HEK293 (cell line): ENCODE results near the gene SLC16A5.

Experiments
- CTCF ChIA-PET: fragments of 350-600 bp; formaldehyde crosslinking; extraction: SDS; loops from one replicate; lab custom pipeline; 2021; ENCODE audit warnings: antibody characterized with exemption; lab: Yijun Ruan, JAX
- POLR2A ChIA-PET: fragments of 300-600 bp; formaldehyde crosslinking; extraction: SDS; loops from one replicate; lab custom pipeline; 2020; ENCODE audit warnings: antibody characterized with exemption, inconsistent platforms; lab: Yijun Ruan, JAX
- H3K27ac ChIP-seq: fragments of 200-500 bp; sonication (Bioruptor generic); 2 replicates; pipeline ENCODE4 v1.5.1; 2014; ENCODE audit warnings: low read depth, low read length, control low read depth, inconsistent platforms; ENCODE audit errors: extremely low read depth
- H3K36me3 ChIP-seq, 2 experiments: fragments of 200-500 bp in 1 of 2; sonication (Bioruptor generic) in 1 of 2; 1 replicate in 1 of 2; 2 replicates in 1 of 2; pipeline ENCODE4 v1.5.1; 2014 to 2017; ENCODE audit warnings: inconsistent platforms in 2 of 2, low read length in 2 of 2; ENCODE audit not compliant: control insufficient read depth in 2 of 2, insufficient read depth in 1 of 2
- H3K4me1 ChIP-seq: fragments of 200-500 bp; sonication (Bioruptor generic); 2 replicates; pipeline ENCODE4 v1.5.1; 2014; ENCODE audit warnings: mild to moderate bottlenecking, low read length, inconsistent platforms; ENCODE audit not compliant: control insufficient read depth, insufficient read depth
- H3K4me3 ChIP-seq: 2 replicates; pipeline ENCODE4 v1.5.1; 2011; ENCODE audit warnings: low read depth, mild to moderate bottlenecking, control low read depth, low read length, moderate library complexity
- H3K9me3 ChIP-seq: fragments of 200-500 bp; sonication (Bioruptor generic); 2 replicates; pipeline ENCODE4 v1.5.1; 2014; ENCODE audit warnings: low read depth, low read length, inconsistent platforms; ENCODE audit not compliant: control insufficient read depth, insufficient read depth
- BCL11B ChIP-seq: fragments of 450-650 bp; formaldehyde crosslinking; IDR thresholded peaks from 2 replicates; pipeline ENCODE4 v1.5.1; 2016; ENCODE audit warnings: low read depth, missing biosample characterization, missing genetic modification characterization
- HOXA7 ChIP-seq: sonication (generic); formaldehyde crosslinking; IDR thresholded peaks from 2 replicates; pipeline ENCODE4 v1.8.1; 2022; ENCODE audit warnings: missing genetic modification reagents, borderline replicate concordance
- HOXC10 ChIP-seq: sonication (generic); formaldehyde crosslinking; IDR thresholded peaks from 2 replicates; pipeline ENCODE4 v1.8.1; 2023; ENCODE audit warnings: mild to moderate bottlenecking, missing genetic modification reagents
- REPIN1 ChIP-seq: fragments of 450-650 bp; formaldehyde crosslinking; IDR thresholded peaks from 2 replicates; pipeline ENCODE4 v1.5.1; 2017; ENCODE audit warnings: missing biosample characterization, missing genetic modification characterization, low read depth
- SP7 ChIP-seq: fragments of 450-650 bp; formaldehyde crosslinking; IDR thresholded peaks from 2 replicates; pipeline ENCODE4 v1.5.1; 2016; ENCODE audit warnings: missing biosample characterization, missing genetic modification characterization
- ZFHX2 ChIP-seq: fragments of 450-650 bp; formaldehyde crosslinking; conservative IDR thresholded peaks from 2 replicates; pipeline ENCODE4 v1.5.1; 2016; ENCODE audit warnings: missing biosample characterization, missing genetic modification characterization
- ZIC2 ChIP-seq: fragments of 450-650 bp; formaldehyde crosslinking; IDR thresholded peaks from 2 replicates; pipeline ENCODE4 v1.5.1; 2016; ENCODE audit warnings: missing biosample characterization, missing genetic modification characterization
- ZNF138 ChIP-seq: fragments of 450-650 bp; formaldehyde crosslinking; IDR thresholded peaks from 2 replicates; pipeline ENCODE4 v1.5.1; 2016; ENCODE audit warnings: missing biosample characterization, missing genetic modification characterization, borderline replicate concordance
- ZNF202 ChIP-seq: fragments of 450-650 bp; formaldehyde crosslinking; IDR thresholded peaks from 2 replicates; pipeline ENCODE4 v1.5.1; 2016; ENCODE audit warnings: missing biosample characterization, missing genetic modification characterization, borderline replicate concordance
- ZNF266 ChIP-seq: fragments of 450-650 bp; formaldehyde crosslinking; IDR thresholded peaks from 2 replicates; pipeline ENCODE4 v1.5.1; 2016; ENCODE audit warnings: missing biosample characterization, missing genetic modification characterization, low read depth
- ZNF335 ChIP-seq: fragments of 450-650 bp; formaldehyde crosslinking; conservative IDR thresholded peaks from 2 replicates; pipeline ENCODE4 v1.5.1; 2016; ENCODE audit warnings: missing biosample characterization, missing genetic modification characterization
- ZNF473 ChIP-seq: fragments of 450-650 bp; formaldehyde crosslinking; IDR thresholded peaks from 2 replicates; pipeline ENCODE4 v1.5.1; 2017; ENCODE audit warnings: missing biosample characterization, missing genetic modification characterization
- ZNF501 ChIP-seq: fragments of 450-650 bp; formaldehyde crosslinking; IDR thresholded peaks from 2 replicates; pipeline ENCODE4 v1.5.1; 2016; ENCODE audit warnings: missing biosample characterization, missing genetic modification characterization
- ZNF514 ChIP-seq: fragments of 450-650 bp; formaldehyde crosslinking; IDR thresholded peaks from 2 replicates; pipeline ENCODE4 v1.5.1; 2016; ENCODE audit warnings: missing biosample characterization, missing genetic modification characterization
- ZNF560 ChIP-seq: fragments of 450-650 bp; formaldehyde crosslinking; IDR thresholded peaks from 2 replicates; pipeline ENCODE4 v1.5.1; 2017; ENCODE audit warnings: missing biosample characterization, missing genetic modification characterization, borderline replicate concordance
- ZNF660 ChIP-seq: fragments of 450-650 bp; IDR thresholded peaks from 2 replicates; pipeline ENCODE4 v1.5.1; 2018; ENCODE audit warnings: missing biosample characterization, mild to moderate bottlenecking, missing genetic modification characterization
- ZNF707 ChIP-seq: fragments of 450-650 bp; formaldehyde crosslinking; IDR thresholded peaks from 2 replicates; pipeline ENCODE4 v1.5.1; 2016; ENCODE audit warnings: missing biosample characterization, missing genetic modification characterization
- ZNF776 ChIP-seq: fragments of 450-650 bp; formaldehyde crosslinking; IDR thresholded peaks from 2 replicates; pipeline ENCODE4 v1.5.0; 2017; ENCODE audit warnings: missing biosample characterization, missing genetic modification characterization, borderline replicate concordance
- ZNF785 ChIP-seq: fragments of 450-650 bp; formaldehyde crosslinking; IDR thresholded peaks from 2 replicates; pipeline ENCODE4 v1.5.1; 2016; ENCODE audit warnings: missing biosample characterization, missing genetic modification characterization
- ZNF837 ChIP-seq: fragments of 450-650 bp; formaldehyde crosslinking; IDR thresholded peaks from 2 replicates; pipeline ENCODE4 v1.5.1; 2016; ENCODE audit warnings: missing biosample characterization, missing genetic modification characterization
- ZNF843 ChIP-seq: fragments of 450-650 bp; formaldehyde crosslinking; IDR thresholded peaks from 2 replicates; pipeline ENCODE4 v1.5.1; 2016; ENCODE audit warnings: missing biosample characterization, missing genetic modification characterization
- ZSCAN16 ChIP-seq: fragments of 450-650 bp; formaldehyde crosslinking; IDR thresholded peaks from 2 replicates; pipeline ENCODE4 v1.5.1; 2016; ENCODE audit warnings: missing biosample characterization, missing genetic modification characterization
- TF ChIP-seq, protein P1 (sequence below): fragments of 450-650 bp; formaldehyde crosslinking; IDR thresholded peaks from 2 replicates; pipeline ENCODE4 v1.5.1; 2016; ENCODE audit warnings: missing biosample characterization, missing genetic modification characterization, borderline replicate concordance
- TF ChIP-seq, protein P2 (sequence below): fragments of 450-650 bp; formaldehyde crosslinking; IDR thresholded peaks from 2 replicates; pipeline ENCODE4 v1.5.1; 2016; ENCODE audit warnings: missing biosample characterization, missing genetic modification characterization
- TF ChIP-seq, protein P3 (sequence below): fragments of 450-650 bp; formaldehyde crosslinking; IDR thresholded peaks from 2 replicates; pipeline ENCODE4 v1.5.1; 2016; ENCODE audit warnings: missing biosample characterization, missing genetic modification characterization

SLC16A5 gene

DNA sequence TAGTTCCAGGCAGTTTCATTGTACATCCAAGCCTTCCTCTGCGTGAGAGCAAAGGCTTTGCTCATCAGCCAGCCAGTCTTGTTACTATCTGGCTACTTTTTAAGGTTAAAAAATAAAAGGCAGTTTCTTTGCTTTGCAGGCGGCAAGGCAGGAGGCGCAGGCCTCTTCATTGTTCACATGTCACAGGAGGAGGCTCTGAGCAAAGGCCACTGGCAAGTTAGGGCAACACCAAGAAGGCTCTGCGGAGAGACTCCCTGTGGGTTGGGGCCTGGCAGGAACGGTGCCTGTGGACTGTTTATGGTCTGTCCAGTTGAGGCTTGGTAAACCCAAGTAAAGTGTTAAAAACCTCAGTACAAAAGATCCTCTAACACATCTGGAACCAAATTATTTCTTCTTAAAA lies 47.7 kb downstream of the SLC16A5 start:
- ChIA-PET CTCF (interaction anchor here (0.7 to 0.8 kb wide), 2 partner anchors 14 to 345 kb away, joined by 3 to 10 read pairs; no protein-coding TSS in a partner anchor), POLR2A (interaction anchor here (1.2 kb wide), 1 partner anchor 19 kb away, joined by 3 read pairs; the partner anchor contains the start of gene JPT1)
- Histone ChIP-seq H3K36me3 (peaks cover 50% of the 10 kb centered on the region in 2 experiments), H3K4me3 (no peak overlapping the region), H3K27ac (peak overlapping the region; percentile 36; the same call in 1 of the 2 replicates), H3K4me1 (peaks cover 3% of the 10 kb centered on the region; the same call in 1 of the 2 replicates), H3K9me3 (no peaks in the 10 kb centered on the region)
- TF ChIP-seq ZNF837 (tag by site-specific recombination) (no peak), HOXA7 (CRISPR knock-in tag) (no peak), ZNF776 (tag by site-specific recombination) (no peak), BCL11B (tag by site-specific recombination) (no peak), ZIC2 (tag by site-specific recombination) (peak; percentile 76), ZSCAN16 (peak; percentile 30; the same call in 1 of the 2 replicates)
- TF ChIP-seq, protein P1, sequence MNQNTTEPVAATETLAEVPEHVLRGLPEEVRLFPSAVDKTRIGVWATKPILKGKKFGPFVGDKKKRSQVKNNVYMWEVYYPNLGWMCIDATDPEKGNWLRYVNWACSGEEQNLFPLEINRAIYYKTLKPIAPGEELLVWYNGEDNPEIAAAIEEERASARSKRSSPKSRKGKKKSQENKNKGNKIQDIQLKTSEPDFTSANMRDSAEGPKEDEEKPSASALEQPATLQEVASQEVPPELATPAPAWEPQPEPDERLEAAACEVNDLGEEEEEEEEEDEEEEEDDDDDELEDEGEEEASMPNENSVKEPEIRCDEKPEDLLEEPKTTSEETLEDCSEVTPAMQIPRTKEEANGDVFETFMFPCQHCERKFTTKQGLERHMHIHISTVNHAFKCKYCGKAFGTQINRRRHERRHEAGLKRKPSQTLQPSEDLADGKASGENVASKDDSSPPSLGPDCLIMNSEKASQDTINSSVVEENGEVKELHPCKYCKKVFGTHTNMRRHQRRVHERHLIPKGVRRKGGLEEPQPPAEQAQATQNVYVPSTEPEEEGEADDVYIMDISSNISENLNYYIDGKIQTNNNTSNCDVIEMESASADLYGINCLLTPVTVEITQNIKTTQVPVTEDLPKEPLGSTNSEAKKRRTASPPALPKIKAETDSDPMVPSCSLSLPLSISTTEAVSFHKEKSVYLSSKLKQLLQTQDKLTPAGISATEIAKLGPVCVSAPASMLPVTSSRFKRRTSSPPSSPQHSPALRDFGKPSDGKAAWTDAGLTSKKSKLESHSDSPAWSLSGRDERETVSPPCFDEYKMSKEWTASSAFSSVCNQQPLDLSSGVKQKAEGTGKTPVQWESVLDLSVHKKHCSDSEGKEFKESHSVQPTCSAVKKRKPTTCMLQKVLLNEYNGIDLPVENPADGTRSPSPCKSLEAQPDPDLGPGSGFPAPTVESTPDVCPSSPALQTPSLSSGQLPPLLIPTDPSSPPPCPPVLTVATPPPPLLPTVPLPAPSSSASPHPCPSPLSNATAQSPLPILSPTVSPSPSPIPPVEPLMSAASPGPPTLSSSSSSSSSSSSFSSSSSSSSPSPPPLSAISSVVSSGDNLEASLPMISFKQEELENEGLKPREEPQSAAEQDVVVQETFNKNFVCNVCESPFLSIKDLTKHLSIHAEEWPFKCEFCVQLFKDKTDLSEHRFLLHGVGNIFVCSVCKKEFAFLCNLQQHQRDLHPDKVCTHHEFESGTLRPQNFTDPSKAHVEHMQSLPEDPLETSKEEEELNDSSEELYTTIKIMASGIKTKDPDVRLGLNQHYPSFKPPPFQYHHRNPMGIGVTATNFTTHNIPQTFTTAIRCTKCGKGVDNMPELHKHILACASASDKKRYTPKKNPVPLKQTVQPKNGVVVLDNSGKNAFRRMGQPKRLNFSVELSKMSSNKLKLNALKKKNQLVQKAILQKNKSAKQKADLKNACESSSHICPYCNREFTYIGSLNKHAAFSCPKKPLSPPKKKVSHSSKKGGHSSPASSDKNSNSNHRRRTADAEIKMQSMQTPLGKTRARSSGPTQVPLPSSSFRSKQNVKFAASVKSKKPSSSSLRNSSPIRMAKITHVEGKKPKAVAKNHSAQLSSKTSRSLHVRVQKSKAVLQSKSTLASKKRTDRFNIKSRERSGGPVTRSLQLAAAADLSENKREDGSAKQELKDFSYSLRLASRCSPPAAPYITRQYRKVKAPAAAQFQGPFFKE (tag by site-specific recombination) = no peak

DNA sequence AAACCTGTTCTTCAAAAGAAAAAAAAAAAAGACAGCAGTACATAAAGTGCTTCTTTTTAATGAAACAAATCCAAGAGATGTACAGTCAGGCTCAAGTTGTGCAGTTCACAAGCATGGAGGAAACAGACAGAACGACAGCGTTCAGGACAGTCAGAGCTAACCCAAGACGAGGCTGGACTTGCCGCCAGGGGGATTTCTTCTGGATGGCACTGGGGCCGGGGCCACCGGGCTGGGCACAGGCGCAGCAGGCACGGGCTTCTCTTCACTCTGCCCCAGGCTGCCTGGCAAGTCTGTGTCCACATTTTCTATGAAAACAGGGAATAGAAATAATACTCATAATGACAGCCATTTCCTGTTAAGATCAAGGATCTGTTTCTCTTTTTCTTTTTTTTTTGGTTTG lies 48.2 kb downstream of the SLC16A5 start:
- Histone ChIP-seq H3K27ac (no peak overlapping the region), H3K36me3 (peaks cover 54 to 55% of the 10 kb centered on the region in 2 experiments), H3K4me3 (no peak overlapping the region), H3K4me1 (peaks cover 3% of the 10 kb centered on the region; the same call in 1 of the 2 replicates), H3K9me3 (no peaks in the 10 kb centered on the region)
- TF ChIP-seq ZNF514 (tag by site-specific recombination) = no peak
- no peak for TF ChIP-seq ZNF473 (tag by site-specific recombination)
- TF ChIP-seq ZNF335 = no peak
- TF ChIP-seq ZNF707 (tag by site-specific recombination) = no peak
- TF ChIP-seq ZNF785 (tag by site-specific recombination) = no peak
- TF ChIP-seq ZFHX2 (tag by site-specific recombination) = no peak
- TF ChIP-seq, protein P2, sequence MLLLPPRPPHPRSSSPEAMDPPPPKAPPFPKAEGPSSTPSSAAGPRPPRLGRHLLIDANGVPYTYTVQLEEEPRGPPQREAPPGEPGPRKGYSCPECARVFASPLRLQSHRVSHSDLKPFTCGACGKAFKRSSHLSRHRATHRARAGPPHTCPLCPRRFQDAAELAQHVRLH (tag by site-specific recombination) = no peak
- TF ChIP-seq ZNF501 (tag by site-specific recombination) = no peak
- no peak for TF ChIP-seq SP7 (tag by site-specific recombination)
- TF ChIP-seq, protein P3, sequence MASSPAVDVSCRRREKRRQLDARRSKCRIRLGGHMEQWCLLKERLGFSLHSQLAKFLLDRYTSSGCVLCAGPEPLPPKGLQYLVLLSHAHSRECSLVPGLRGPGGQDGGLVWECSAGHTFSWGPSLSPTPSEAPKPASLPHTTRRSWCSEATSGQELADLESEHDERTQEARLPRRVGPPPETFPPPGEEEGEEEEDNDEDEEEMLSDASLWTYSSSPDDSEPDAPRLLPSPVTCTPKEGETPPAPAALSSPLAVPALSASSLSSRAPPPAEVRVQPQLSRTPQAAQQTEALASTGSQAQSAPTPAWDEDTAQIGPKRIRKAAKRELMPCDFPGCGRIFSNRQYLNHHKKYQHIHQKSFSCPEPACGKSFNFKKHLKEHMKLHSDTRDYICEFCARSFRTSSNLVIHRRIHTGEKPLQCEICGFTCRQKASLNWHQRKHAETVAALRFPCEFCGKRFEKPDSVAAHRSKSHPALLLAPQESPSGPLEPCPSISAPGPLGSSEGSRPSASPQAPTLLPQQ = no peak
- TF ChIP-seq ZNF843 (tag by site-specific recombination) = no peak
- TF ChIP-seq HOXC10 (CRISPR knock-in tag) = no peak
- TF ChIP-seq ZNF266 (tag by site-specific recombination) = no peak
- TF ChIP-seq ZNF202 (tag by site-specific recombination) = no peak
- TF ChIP-seq REPIN1 (tag by site-specific recombination) = no peak
- TF ChIP-seq ZNF660 = no peak
- no peak for TF ChIP-seq ZNF138 (tag by site-specific recombination)
- no peak for TF ChIP-seq ZNF560 (tag by site-specific recombination)
- CTCF ChIA-PET = interaction anchor here (0.5 to 1.2 kb wide), 4 partner anchors 14 to 346 kb away, joined by 3 to 10 read pairs (median 3); no protein-coding TSS in a partner anchor
- POLR2A ChIA-PET = interaction anchor here (0.7 to 1.5 kb wide), 4 partner anchors 10 to 19 kb away, joined by 3 to 4 read pairs (median 3); partner anchors contain the start of gene JPT1
